ENCODE measurements around the gene REEP5.
"Not testable (repeated sequence)": the region's sequence is repeated elsewhere in the genome, so short reads cannot be mapped to it uniquely, and the experiment has no call there.

REEP5 gene

DNA sequence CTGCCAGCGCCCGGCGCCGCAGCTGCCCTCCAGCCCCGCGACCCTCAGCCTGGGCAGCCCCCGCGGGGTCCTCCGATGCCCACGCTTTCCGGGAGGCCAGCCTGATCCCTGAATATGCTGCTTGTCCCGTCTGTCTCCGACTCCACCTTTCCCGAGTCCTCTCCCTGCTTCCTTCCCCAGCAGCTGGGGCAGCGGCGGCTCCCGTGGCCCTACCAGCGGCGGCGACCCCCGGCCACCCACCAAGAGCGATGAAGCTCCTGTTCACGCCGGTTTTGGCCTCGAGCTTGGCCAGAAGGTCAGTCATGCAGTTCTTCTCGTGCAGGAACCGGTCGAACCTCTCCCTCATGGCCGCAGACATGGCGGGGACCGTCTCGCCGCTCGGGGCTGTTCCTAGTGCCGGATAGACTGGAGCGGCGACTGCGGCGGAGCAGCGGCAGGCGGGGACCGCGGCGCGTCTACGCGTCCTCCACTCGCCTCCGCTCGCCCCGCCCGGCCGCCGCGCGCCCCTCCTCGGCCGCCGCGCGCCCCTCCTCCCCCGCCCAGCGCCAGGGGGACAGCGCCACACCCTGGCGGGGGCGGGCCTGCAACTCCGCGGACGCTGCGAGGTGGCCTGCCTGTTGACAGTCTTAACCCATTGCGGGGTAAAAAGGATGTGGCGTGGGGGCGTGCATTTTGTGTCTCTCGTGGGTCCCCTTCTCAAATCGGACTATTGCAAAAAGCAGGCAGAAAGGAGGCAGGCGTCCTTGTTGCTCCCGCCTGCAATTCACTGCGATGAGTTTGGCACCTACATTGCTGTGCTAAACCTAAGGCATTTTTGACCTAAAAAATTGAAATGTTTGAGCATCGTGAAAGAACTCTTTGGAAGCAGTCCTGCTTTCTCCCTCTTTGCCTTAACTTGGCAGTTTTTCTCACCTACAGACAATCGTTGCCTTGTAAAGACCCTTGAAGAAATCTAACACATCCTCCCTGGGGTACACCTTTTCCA is at the start of gene REEP5:
Gene REEP5 (minus strand): TSS at position 395 of the 985 bp plus-strand sequence. CDS start 37 bp downstream, at position 358.
- DNase-seq (ENCODE audit: low read depth), result peak; percentile 71

DNA sequence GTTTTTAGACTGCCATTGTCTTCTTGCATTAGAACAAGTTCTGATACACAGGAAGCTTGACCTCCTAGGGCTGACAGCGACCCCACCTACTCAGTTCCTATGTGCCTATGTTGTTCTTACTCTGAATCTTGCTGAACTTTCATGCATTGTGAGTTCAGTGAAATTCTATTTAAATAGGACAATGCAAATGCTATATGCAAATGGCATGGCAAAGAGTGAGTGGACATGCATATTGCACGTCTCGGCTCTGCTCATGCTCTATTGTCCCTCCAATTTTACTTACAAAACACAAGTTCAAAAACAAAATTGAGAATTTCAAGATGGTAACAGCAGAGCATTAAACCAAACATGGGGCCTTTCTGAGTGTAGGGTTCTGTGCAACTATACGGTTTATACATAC is 49.2 kb upstream of the REEP5 start:
- no peak for DNase-seq (ENCODE audit: low read depth)

DNA sequence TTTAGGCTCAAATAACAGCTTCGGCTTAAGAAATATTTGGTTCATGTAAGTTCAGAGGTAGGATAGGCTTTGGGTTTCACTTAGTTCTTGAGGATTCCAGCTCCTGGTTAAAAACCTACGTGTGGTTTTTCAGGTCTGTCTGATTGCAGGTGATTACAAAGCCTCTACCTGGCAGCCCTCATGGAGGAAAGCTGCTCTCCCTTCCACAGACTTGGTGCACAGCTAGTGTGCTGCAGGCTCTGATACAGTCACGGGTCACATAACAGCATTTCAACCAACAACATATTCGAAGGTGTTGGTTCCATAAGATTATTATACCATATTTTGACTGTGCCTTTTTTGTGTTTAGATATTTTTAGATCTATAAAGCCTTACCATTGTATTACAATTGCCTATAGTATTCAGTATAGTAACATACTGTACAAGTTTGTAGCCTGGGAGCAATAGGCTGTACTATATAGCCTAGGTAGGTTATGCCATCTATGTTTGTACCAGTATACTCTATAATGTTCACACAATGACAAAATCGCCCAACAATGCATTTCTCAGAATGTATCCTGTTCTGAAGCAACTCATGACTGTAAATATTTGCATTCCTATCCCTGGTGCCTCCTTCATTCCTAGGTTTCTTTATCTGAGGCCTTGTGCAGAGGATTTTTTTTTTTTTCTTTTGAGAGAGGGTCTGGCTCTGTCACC is 46.5 kb upstream of the REEP5 start:
- DNase-seq (ENCODE audit: low read depth), result no peak

DNA sequence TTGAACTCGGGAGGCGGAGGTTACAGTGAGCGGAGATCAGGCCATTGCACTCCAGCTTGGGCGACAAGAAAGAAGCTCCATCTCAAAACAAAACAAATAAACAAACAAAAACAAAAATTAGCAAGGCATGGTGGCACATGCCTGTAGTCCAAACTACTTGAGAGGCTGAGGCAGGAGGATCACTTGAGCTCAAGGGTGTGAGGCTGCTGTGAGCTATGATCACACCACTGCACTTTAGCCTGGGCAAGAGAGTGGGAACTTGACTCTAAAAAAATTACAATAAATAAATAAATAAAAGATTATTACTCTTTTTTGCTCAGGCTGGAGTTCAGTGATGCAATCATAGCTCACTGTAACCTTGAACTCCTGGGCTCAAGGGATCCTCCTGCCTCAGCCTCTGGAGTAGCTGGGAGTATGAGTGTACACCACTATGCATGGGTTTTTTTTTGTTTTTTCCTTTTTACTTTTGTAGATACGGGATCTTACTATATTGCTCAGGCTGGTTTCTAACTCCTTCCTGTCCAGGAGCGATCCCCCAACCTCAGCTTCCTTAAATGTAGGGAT is 45.6 kb upstream of the REEP5 start:
- no peak for DNase-seq (ENCODE audit: low read depth)

DNA sequence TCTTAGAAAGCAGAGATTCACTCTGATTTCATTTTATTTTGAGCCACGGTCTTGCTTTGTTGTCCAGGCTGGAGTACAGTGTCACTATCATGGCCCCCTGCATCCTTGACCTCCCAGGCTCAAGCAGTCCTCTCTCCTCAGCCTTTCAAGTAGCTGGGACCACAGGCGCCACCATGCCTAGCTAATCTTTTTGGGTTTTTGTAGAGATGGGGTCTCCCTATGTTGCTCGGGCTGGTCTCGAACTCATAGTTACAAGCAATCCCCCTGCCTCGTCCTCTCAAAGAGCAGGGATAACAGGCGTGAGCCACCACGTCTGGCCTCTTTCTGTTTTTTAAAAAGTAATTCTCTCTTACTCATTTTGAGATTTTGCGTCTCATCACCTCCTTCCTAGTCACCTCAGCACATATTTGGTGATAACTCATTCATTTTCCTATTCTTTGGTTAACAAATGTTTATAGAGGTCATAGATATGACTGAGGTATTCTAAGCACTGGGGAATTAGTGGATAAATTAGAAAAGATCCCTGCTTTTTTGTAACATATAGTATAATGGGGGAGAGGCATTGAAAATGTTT is 43.8 kb upstream of the REEP5 start:
- DNase-seq (ENCODE audit: low read depth), result no peak

DNA sequence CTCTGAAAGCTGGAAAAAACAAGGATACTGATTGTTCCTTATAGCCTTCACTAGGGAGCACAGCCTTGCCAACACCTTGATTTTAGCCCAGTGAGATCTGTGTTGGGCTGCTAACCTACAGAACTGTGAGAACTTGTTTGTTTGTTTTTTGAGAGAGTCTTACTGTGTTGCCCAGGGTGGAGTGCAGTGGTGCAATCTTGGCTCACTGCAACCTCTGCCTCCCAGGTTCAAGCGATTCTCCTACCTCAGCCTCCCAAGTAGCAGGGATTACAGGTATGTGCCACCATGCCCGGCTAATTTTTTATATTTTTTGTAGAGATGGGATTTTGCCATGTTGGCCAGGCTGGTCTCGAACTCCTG is 41.3 kb upstream of the REEP5 start:
- DNase-seq (ENCODE audit: low read depth), result not testable (repeated sequence)

DNA sequence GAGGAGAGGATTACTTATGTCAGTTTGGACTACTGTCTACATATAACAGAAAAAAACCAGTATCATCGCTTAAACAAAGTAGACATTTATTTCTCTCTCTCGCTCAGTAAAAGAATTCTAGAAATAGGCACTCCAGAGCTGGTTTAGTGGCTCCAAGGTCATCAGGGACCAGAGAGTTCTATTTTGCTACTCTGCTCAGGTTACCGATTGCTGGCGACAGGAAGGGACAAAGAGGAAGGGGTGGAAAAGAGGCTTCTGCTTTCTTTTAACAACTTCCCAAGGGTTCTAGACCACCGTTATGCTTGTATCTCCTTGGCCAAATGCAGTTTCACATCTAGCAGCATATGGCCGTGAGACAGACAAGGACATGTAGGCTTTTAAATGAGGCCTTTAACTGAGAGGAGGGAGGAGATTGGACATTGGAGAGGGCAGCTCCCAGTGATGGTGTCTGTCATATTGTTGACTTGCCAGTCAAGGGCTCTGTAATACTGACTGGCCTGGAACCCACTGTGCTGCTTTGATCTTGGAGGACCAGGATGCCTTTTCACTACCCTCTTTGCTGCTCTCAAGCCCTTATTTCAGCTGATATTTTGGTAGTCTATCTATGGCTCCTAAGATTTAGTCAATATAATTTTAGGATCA is 39.0 kb upstream of the REEP5 start:
- no peak for DNase-seq (ENCODE audit: low read depth)

DNA sequence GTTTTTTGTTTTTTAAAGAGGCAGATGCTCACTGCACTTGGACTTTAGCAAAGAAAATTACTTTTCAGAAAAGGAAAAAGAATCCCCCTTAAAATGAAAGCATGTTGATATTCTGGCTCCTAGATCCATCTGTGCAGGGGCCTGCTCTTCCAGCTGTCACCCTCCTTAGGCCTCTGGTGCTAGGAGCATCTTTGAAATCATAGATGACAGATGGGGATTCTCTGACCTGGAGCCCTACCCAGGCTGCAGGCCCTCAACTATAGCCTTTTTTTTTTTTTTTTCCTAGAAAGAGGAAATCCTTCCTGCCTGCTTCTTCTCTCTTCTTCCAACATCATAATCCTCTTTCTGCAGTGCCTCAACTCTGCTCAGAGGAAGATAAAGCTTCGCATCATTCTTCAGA is 38.3 kb upstream of the REEP5 start:
- no peak for DNase-seq (ENCODE audit: low read depth)

DNA sequence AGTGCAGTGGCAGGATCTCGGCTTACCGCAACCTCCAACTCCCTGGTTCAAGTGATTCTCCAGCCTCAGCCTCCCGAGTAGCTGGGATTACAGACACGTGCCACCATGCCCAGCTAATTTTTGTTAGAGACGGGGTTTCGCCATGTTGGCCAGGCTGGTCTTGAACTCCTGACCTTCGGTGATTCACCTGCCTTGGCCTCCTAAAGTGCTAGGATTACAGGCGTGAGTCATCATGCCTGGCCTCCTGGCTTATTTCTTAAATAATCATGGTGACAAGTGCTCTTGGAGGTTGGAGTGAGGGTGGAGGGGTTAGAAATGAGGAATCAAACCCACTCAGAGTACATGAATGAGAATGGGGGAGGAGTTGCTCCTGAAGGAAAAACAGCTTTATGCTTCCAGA is 37.8 kb upstream of the REEP5 start:
- DNase-seq (ENCODE audit: low read depth), result not testable (repeated sequence)

DNA sequence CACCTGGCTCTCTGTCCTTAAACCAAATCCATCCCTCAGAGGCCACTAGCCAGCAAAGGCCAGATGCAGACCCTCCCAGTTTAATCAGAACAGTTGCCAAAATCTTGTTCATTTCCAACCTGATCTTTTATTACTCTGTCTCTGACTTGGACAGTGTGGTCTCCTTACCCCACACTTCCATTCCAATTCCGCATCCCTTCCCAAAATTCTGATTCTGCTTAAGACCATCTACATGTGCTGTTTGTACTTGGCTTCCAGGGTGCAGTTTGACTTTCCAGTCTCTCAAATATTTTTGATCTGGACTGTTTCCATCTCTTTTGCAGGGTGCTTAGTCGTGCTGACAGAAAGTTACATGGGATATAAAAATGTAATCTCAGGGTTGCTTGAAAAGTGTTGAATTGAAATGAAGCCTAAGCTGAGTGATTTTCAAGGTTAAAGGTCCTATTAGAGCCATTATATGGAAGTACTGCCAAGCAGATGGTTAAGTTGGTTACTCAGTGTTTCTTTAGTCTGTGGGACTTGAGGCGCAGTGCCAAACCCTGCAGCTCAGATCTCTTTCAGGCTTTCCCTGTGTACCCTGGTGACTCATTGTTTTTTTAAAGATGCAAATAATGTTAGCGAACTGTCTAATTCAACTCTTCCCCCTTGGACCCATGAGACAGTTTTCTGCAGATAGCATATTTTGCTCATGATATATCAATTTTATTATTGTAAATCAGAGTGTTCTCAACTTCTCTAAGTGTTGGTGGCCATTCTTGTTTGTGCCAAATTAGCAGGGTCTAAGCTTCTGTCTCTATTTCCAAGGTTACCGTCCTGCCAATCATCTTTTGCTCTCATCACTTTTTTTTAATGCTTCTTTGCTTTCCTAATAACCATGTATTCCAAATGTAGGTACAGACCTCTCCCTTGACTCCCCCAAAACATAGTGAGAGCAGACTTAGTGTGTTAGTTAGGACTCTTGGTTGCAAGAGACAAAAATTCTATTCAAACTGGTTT is 36.4 kb upstream of the REEP5 start:
- no peak for DNase-seq (ENCODE audit: low read depth)

DNA sequence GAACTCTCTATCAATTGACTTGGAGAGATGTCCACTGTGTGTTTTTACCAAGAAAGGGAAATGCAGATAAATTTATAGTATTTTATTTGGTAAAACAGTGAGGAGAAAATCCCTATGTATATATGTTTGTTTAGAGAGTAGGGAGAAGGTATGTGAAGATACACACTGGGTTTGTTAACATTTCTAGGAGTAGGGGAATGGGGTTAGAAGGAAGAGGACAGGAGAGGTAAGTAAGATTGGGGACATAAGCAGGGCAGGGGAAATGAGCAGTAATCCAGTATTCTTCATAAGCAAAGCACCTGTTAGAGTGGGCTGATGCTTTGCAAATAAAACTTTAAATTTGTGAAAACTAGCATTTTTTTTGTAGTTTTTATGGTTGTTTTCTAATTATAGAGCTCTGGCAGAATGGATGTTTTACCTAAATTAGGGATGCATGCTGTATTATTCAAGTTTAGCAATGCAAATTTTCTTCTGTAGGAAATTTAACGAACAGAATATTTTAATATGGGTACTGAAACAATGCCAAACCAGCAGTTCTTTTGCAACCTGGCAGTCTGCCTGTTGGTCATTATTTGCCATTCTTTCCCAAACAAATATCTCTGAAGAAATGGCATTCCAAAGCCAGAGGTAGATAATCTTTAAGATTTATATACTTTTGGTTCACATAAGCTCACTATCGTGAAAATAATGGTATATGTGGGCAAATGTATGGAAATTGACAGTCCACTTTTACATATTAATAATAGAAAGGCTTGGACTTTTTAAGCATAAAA is 35.2 kb upstream of the REEP5 start:
- DNase-seq (ENCODE audit: low read depth), result no peak

DNA sequence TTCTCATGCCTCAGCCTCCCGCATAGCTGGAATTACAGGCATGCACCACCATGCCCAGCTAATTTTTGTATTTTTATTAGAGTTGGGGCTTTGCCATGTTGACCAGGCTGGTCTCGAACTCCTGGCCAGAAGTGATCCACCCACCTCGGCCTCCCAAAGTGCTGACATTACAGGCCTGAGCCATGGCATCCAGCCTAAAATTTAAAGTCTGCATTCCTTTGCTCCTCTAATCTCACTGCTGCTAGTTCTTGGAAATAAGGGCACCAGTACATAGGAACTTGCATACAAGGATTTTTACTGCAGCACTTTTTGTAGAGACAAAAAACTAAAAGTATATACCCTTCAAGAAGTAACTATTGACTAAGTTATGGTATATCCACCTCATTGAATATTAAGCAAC is 34.6 kb upstream of the REEP5 start:
- no peak for DNase-seq (ENCODE audit: low read depth)

DNA sequence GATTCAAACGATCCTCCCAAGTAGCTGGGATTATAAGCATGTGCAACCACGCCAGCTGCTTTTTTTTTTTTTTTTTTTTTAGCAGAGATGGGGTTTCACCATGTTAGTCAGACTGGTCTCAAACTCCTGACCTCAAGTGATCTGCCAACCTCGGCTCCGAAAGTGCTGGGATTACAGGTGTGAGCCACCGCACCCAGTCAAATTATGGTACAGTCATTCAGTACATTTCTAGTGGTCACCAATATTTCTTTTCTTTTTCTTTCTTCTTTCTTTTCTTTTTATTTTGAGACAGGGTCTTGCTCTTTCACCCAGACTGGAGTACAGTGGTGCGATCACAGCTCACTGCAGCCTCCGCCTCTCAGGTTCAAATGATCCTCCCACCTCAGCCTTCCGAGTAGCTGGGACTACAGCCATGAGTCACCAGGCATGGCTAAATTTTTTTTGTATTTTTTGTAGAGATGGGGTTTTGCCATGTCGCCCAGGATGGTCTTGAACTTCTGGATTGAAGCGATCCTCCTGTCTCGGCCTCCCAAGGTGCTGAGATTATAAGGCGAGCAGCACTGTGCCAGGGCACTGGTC is 29.2 kb upstream of the REEP5 start:
- DNase-seq (ENCODE audit: low read depth), result no peak

DNA sequence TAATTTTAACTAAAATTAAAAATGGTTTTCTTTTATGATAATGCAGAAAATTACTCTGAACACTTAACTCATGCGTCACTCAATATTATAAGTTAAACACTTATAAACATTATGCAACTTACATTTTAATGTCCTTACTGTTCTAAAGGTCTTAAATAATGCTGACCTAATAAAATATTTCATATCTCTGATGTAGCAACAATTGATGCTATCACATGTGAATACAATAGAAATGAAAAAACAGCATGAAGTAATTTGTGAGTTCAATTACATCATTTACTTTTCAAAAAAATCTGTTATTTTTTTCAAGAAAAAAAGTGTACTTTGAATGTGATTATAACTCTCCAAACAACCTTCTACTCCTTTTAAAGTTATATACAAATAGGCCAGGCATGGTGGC is 26.4 kb upstream of the REEP5 start:
- no peak for DNase-seq (ENCODE audit: low read depth)

DNA sequence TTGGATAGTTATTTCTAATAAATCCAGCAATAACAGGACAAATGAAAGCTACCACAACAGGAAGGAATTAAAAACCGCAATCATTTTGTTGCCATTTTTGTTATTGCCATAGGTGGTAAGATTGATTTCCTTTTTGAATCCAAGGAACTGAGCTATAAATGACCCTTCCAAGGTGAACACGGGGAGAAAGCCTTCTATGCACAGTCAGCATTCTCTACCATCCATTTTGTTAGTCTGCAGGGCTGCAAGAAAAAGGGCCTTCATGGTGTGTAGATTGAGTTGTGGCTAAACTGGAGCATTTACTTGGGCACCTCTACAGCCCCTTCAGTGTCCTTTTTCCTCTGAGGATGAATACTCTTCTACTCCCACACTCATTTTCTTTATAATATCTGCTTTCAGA is 18.6 kb upstream of the REEP5 start:
- no peak for DNase-seq (ENCODE audit: low read depth)

DNA sequence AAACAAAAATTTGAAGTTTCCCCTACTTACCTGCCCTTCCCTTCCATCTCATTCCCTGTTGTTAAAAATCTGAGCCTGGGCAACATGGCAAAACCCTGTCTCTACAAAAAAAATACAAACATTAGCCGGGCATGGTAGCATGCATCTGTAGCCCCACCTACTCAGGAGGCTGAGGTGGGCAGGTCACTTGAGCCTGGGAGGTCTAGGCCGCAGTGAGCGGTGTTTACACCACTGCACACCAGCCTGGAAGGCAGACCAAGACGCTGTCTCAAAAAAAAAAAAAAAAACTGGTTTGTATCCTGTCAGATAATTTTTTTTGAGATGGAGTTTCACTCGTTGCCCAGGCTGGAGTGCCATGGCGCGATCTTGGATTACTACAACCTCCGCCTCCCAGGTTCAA is 16.3 kb upstream of the REEP5 start:
- no peak for DNase-seq (ENCODE audit: low read depth)

DNA sequence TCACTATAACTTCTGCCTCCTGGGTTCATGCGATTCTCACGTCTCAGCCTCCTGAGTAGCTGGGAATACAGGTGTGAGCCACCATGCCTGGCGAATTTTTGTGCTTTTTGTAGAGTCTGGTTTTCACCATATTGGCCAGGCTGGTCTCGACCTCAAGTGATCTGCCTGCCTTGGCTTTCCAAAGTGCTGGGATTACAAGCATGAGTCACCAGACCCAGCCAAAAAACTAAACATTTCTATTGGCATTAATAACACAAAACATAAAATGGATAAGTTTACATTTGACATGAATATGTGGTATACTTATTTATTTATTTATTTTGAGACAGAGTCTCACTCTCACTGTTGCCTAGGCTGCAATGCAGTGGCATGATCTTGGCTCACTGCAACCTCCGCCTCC is 13.6 kb upstream of the REEP5 start:
- no peak for DNase-seq (ENCODE audit: low read depth)

DNA sequence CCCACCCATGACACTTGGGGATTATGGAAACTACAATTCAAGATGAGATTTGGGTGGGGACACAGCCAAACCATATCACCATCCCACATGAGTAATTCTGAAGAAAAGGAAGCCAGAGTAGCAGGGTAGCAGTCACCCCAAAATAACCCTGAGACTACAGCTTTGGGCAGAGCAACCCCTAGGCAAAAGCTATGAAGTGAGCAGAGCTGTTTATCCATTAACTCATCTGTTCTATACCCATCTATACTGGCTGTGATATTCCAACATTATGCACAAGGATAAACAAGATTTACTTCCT is 12.3 kb upstream of the REEP5 start:
- DNase-seq (ENCODE audit: low read depth), result no peak

DNA sequence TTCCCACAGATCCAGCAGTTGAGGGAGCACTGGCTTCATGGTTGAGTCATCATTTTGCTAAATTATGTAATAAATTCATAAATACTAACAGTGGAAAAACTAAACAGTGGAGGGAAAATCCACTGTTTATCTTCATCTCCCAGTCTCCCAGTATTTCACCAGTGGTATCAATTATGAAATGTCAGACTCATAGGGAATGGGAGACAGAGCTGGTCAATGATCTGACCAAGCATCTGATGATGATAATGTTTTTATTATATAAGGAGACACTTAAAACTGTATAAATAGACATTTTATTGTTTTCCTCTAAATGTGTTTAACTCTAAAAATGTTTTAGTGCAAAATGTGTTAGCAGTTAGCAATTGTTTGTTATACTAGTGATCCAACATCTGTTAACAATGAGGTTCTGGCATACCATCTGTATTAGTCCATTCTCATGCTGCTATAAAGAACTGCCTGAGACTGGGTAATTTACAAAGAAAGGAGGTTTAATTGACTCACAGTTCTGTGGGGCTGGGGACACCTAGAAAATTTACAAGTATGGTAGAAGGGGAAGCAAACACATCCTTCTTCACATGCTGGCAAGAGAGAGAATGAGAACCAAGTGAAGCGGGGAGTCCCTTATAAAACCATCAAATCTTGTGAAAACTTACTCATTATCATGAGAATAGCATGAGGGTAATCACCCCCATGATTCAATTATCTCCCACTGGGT is 11.8 kb upstream of the REEP5 start:
- no peak for DNase-seq (ENCODE audit: low read depth)

Measured in T-helper 22 cell (primary cell).